ENCODE measurements around the gene DZIP1L. TPM values are rescaled to one million over a fixed set of nuclear protein-coding genes. Genes with fewer than 3 reads are reported as not detected.

Gene DZIP1L
- total RNA-seq, 1 experiment from 2014 or later: 16.5 TPM

GRCh38 chr3:138019281-138020069 is 95.9 kb downstream of the DZIP1L start:
- CTCF ChIA-PET: no interaction called here
- BruUV-seq (replicated peaks): no TSS peak
- H3K27me3 Mint-ChIP-seq (ENCODE audit: unreplicated experiment): no peaks in the 10 kb centered on the region
- TF ChIP-seq CTCF (IDR thresholded peaks at IDR 0.05; ENCODE audit: unreplicated experiment): no peak
- no peaks in the 10 kb centered on the region for H3K36me3 Mint-ChIP-seq (ENCODE audit: insufficient read depth, unreplicated experiment)
- no peak for DNase-seq
- intact Hi-C loops (cut with micrococcal nuclease; ENCODE audit: unreplicated experiment): no loop called here
- no peaks in the 10 kb centered on the region for H3K4me1 Mint-ChIP-seq (ENCODE audit: low read depth, unreplicated experiment)
- H3K27ac Mint-ChIP-seq (ENCODE audit: unreplicated experiment): no peak overlapping the region
- H3K9me3 Mint-ChIP-seq (ENCODE audit: low read depth, unreplicated experiment): no peaks in the 10 kb centered on the region
- H3K4me3 Mint-ChIP-seq (ENCODE audit: low read depth, unreplicated experiment): no peak overlapping the region

- intact Hi-C loops (cut with micrococcal nuclease; ENCODE audit: unreplicated experiment): no loop called here
- peaks cover 11% of the 10 kb centered on the region for H3K27me3 Mint-ChIP-seq (ENCODE audit: unreplicated experiment)
- H3K27ac Mint-ChIP-seq (ENCODE audit: unreplicated experiment): no peak overlapping the region
- no peak for TF ChIP-seq CTCF (IDR thresholded peaks at IDR 0.05; ENCODE audit: unreplicated experiment)
- H3K9me3 Mint-ChIP-seq (ENCODE audit: low read depth, unreplicated experiment): no peaks in the 10 kb centered on the region
- no peaks in the 10 kb centered on the region for H3K36me3 Mint-ChIP-seq (ENCODE audit: insufficient read depth, unreplicated experiment)
- no TSS peak for BruUV-seq (replicated peaks)
- no peaks in the 10 kb centered on the region for H3K4me1 Mint-ChIP-seq (ENCODE audit: low read depth, unreplicated experiment)
- H3K4me3 Mint-ChIP-seq (ENCODE audit: low read depth, unreplicated experiment): no peak overlapping the region
- CTCF ChIA-PET: no interaction called here
- no peak for DNase-seq
Measured at GRCh38 chr3:138016065-138016464, 99.3 kb downstream of the DZIP1L start.

GRCh38 chr3:138012526-138012925 is 102.9 kb downstream of the DZIP1L start:
- no TSS peak for BruUV-seq (replicated peaks)
- no peaks in the 10 kb centered on the region for H3K36me3 Mint-ChIP-seq (ENCODE audit: insufficient read depth, unreplicated experiment)
- H3K9me3 Mint-ChIP-seq (ENCODE audit: low read depth, unreplicated experiment): no peaks in the 10 kb centered on the region
- no peak for TF ChIP-seq CTCF (IDR thresholded peaks at IDR 0.05; ENCODE audit: unreplicated experiment)
- CTCF ChIA-PET: interaction anchor here (0.6 kb wide), 1 partner anchor 136 kb away, joined by 3 read pairs; no protein-coding TSS in a partner anchor
- peaks cover 11% of the 10 kb centered on the region for H3K27me3 Mint-ChIP-seq (ENCODE audit: unreplicated experiment)
- H3K4me3 Mint-ChIP-seq (ENCODE audit: low read depth, unreplicated experiment): no peak overlapping the region
- intact Hi-C loops (cut with micrococcal nuclease; ENCODE audit: unreplicated experiment): no loop called here
- DNase-seq: no peak
- H3K27ac Mint-ChIP-seq (ENCODE audit: unreplicated experiment): no peak overlapping the region
- no peaks in the 10 kb centered on the region for H3K4me1 Mint-ChIP-seq (ENCODE audit: low read depth, unreplicated experiment)

Other genes starting within 250 kb of the DZIP1L start
- gene CLDN18, start 105.4 kb downstream of the DZIP1L start, total RNA-seq (2022): 0.85 and 3.3 TPM in 2 replicates
- not detected in 2 replicates for gene A4GNT, start 16.8 kb upstream of the DZIP1L start, total RNA-seq (2022)
- gene DBR1, start 59.3 kb upstream of the DZIP1L start, total RNA-seq (2022): 30.8 and 32.8 TPM in 2 replicates
- gene ARMC8, start 71.7 kb upstream of the DZIP1L start, total RNA-seq (2022): 78.7 and 80.9 TPM in 2 replicates
- gene NME9, start 214.2 kb upstream of the DZIP1L start, total RNA-seq (2022): not detected in 2 replicates
- 12.7 and 13.2 TPM in 2 replicates for gene MRAS, start 233.0 kb upstream of the DZIP1L start, total RNA-seq (2022)

Measured in Calu3 (cell line).